Activated naive CD8-positive, alpha-beta T cell treated with anti-CD3 and anti-CD28 coated beads, Interleukin-2, amount 10 ng/mL, durations not matched to agents 7 days and 5 days (primary cell): Measurements from ENCODE around the gene PAK6. TPM values are rescaled to one million over a fixed set of nuclear protein-coding genes. Genes with fewer than 3 reads are reported as not detected.

ENCODE experiments used
- ATAC-seq: fragments of 150-1000 bp; cut with Tn5 transposase; one replicate; pipeline ENCODE4 v1.10.0; 2021; ENCODE audit warnings: low read depth, moderate library complexity
- POLR2A ChIA-PET: fragments of 350-600 bp; sonication (Branson Sonifier 250); formaldehyde crosslinking; loops from one replicate; lab custom pipeline; 2021; ENCODE audit warnings: antibody characterized with exemption; lab: Charles Lee
- DNase-seq: peaks from one replicate; pipeline ENCODE4 v3.0.0; 2021
- H3K27ac Mint-ChIP-seq: one replicate; pipeline ENCODE4 v1.8.0; 2022; ENCODE audit warnings: mild to moderate bottlenecking, mixed read lengths
- H3K27me3 Mint-ChIP-seq: one replicate; pipeline ENCODE4 v1.8.0; 2022; ENCODE audit warnings: mild to moderate bottlenecking, moderate library complexity, mixed read lengths
- H3K36me3 Mint-ChIP-seq: one replicate; pipeline ENCODE4 v1.8.0; 2021; ENCODE audit warnings: mild to moderate bottlenecking, mixed read lengths
- H3K4me1 Mint-ChIP-seq: one replicate; pipeline ENCODE4 v1.8.0; 2021; ENCODE audit warnings: mixed read lengths
- H3K4me3 Mint-ChIP-seq: one replicate; pipeline ENCODE4 v1.8.0; 2022; ENCODE audit warnings: mild to moderate bottlenecking, moderate library complexity, mixed read lengths
- H3K9me3 Mint-ChIP-seq: one replicate; pipeline ENCODE4 v1.8.0; 2021; ENCODE audit warnings: mixed read lengths
- total RNA-seq, 2 experiments: library from RNA; stranded (reverse); gene quantifications; one replicate each; pipeline ENCODE4 v1.2.3, GENCODE V29; 2021

The PAK6 gene
- total RNA-seq, 2 experiments from 2014 or later: 0.91 to 1.3 TPM

DNA sequence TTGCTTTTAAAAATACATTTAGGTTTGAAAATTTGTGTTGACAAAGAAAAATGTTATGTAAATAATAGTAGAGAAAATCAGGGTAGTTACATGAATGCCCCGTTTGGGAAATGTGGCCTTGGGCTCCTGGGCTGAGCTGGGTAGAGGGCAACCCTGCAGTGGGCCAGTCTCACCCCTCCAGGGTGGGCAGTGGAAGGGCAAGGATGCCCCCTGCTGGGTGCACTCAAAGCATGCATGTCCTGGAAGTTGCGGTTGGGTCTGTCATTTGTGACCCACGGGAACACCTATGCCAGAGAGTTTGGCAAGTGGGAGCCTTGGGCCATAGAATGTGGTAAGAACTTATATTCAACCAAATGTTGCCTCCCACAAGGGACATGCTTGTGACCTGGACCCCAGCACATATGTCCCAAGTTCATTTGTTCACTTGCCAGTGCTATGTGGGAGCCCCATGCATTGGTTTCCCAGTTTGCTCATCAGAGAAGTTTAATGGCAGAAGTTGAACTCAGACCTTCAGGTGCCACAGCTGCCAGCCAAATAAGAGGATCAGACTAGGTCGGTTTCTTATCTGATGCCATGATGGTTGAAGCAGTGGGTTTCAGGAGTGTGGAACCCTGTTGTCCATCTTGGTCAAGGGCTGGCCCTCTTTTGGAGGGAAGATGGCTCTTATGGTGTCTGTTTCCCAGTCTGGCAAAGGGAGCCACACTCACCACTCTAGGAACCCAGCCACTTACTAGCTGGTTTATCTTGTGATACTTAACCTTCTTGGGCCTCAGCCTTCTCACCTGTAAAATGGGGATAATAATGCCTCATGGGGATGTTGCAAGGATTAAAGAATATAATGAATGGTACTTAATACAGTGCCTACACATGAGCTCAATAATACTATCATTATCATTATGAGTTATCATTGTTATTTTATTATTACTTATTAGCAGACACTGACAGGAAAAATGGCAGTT lies 71.4 kb downstream of the PAK6 start:
- Mint-ChIP-seq H3K27me3 (peaks cover 23% of the 10 kb centered on the region), H3K9me3 (no peaks in the 10 kb centered on the region), H3K4me3 (peak overlapping the region; percentile 98), H3K36me3 (peaks cover 4% of the 10 kb centered on the region), H3K27ac (peak overlapping the region; percentile 98), H3K4me1 (peaks cover 29% of the 10 kb centered on the region)
- ATAC-seq (no peak), DNase-seq (peak; percentile 77)
- POLR2A ChIA-PET: interaction anchor here (1.5 to 7.1 kb wide), 4 partner anchors 12 to 93 kb away, joined by 3 to 55 read pairs (median 38); partner anchors contain the start of genes ANKRD63 and INAFM2

DNA sequence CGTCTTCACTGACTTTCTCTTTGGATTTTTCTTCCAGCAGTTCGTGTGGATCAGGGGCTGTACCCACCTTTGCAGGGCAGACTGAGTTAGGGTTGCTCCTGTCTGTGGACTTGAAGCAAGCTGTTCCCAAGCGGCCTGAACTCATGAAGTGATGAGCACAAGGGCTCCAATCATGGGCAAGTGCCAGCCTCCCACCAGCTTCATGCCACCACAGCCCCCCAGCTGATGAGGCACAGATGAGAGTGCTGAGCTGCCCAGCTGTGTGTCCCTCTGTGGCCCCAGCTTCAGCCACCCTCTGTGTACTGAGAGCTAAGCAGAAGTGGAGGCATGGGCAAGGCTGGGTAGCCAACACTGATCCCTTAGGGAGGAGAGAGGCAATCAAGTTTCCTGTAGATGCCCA lies 72.1 kb downstream of the PAK6 start:
- no peak overlapping the region for H3K4me3 Mint-ChIP-seq
- H3K9me3 Mint-ChIP-seq: no peaks in the 10 kb centered on the region
- no peak for ATAC-seq
- DNase-seq: no peak
- H3K27ac Mint-ChIP-seq: no peak overlapping the region
- H3K36me3 Mint-ChIP-seq: peaks cover 4% of the 10 kb centered on the region
- POLR2A ChIA-PET: interaction anchor here (5.3 to 7.1 kb wide), 2 partner anchors 26 to 32 kb away, joined by 39 to 55 read pairs; partner anchors contain the start of gene ANKRD63
- peaks cover 31% of the 10 kb centered on the region for H3K27me3 Mint-ChIP-seq
- peaks cover 28% of the 10 kb centered on the region for H3K4me1 Mint-ChIP-seq

DNA sequence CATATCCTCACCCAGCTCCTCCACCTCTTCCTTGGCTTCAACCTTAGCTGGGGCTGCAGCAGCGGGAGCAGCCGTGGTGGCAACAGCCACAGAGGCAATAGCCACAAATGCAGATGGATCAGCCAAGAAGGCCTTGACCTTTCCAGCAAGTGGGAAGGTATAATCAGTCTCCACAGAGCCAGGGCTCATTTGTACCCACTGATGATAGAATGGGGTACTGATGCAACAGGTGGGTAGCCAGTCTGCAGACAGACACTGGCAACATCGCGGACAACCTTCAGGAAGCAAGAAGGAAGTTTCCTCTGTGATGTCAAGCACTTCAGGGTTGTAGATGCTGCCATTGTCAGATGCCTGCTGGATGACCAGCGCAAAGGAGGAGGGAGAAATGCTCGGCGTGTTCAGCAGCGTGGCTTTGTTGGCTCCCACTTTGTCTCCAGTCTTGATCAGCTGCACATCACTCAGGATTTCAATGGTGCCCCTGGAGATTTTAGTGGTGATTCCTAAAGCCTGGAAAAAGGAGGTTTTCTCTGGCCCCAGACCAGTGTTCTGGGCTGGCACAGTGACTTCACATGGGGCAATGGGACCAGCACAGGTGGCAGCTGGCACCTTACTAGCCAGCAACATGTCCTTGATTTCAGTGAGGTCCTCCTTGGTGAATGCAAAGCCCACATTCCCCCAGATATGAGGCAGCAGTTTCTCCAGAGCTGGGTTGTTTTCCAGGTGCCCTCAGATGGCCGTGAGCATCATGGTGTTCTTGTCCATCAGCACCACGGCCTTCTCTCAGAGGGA lies 73.7 kb downstream of the PAK6 start:
- DNase-seq: no peak
- POLR2A ChIA-PET: interaction anchor here (7.1 kb wide), 1 partner anchor 34 kb away, joined by 55 read pairs; no protein-coding TSS in a partner anchor
- H3K36me3 Mint-ChIP-seq: no peaks in the 10 kb centered on the region
- no peak for ATAC-seq
- no peaks in the 10 kb centered on the region for H3K9me3 Mint-ChIP-seq
- peaks cover 20% of the 10 kb centered on the region for H3K4me1 Mint-ChIP-seq
- no peak overlapping the region for H3K4me3 Mint-ChIP-seq
- H3K27me3 Mint-ChIP-seq: peaks cover 37% of the 10 kb centered on the region
- no peak overlapping the region for H3K27ac Mint-ChIP-seq

DNA sequence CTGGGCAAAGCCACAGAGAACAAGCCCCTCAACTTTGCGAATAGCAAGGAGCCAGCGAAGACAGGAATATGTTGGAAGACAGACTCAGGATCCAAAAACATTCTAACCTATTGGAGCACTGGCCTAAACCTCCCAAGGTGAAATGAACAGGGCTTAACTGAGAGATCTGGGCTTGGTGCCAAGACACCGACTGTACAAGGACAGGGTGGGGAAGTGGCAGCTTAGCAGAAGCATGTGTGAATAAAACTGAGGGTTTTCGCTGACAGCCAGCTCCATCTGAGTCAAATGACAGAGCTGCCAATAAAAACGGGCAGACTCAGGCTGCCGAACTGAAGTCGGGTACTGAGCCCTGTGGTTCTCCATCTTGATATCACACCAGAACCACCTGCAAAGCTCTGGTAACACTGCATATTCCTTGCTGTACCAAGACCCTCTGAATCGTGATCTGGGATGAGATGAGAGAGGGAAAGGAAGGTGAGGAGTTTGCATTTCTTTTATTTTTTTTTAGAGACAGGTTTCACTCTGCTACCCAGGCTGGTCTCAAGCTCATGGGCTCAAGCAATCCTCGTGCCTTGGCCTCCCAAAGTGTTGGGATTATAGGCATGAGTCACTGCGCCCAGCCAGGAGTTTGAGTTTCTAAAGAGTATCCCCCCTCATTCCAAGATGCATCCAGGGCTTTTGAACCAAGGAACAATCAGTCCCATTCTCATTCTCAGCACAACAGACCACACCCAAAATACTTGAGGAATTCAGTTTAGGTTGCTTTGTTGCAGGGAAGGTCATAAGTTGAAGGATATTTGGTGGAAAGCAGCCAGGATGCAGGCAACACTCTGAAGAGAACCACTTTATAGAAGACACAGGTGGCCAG lies 74.9 kb downstream of the PAK6 start:
- H3K27ac Mint-ChIP-seq: no peak overlapping the region
- POLR2A ChIA-PET: interaction anchor here (7.1 kb wide), 1 partner anchor 35 kb away, joined by 55 read pairs; no protein-coding TSS in a partner anchor
- no peaks in the 10 kb centered on the region for H3K36me3 Mint-ChIP-seq
- H3K4me1 Mint-ChIP-seq: peaks cover 20% of the 10 kb centered on the region
- no peaks in the 10 kb centered on the region for H3K9me3 Mint-ChIP-seq
- H3K4me3 Mint-ChIP-seq: no peak overlapping the region
- H3K27me3 Mint-ChIP-seq: peaks cover 43% of the 10 kb centered on the region
- no peak for DNase-seq
- ATAC-seq: no peak

DNA sequence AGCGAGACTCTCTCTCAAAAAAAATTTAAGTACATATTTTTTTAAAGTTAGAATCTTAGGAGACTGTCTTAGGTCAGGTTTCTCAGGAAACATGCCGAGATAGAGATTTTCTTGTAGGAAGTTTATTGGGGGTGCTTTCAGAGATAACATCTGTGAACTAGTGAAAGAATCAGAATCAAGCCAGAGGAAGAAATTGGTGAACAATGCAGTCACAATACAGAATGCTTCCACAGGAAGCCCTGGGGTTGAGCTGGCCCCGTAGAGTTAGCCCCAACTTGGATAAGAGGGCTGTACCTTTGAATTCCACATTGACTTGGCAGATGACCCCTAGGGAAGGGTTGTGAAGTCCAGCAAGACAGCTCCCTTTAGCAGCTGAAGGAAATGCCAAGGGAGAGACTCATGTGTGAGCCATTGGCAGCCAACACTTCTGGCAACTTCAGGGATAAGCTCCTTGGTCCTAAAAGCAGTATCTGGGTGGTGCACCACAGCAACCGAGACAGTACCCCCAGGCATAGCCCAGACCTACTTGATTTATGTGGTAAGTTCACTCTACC lies 75.9 kb downstream of the PAK6 start:
- no peak overlapping the region for H3K27ac Mint-ChIP-seq
- DNase-seq: no peak
- peaks cover 9% of the 10 kb centered on the region for H3K4me1 Mint-ChIP-seq
- no peak for ATAC-seq
- no peaks in the 10 kb centered on the region for H3K9me3 Mint-ChIP-seq
- POLR2A ChIA-PET: interaction anchor here (0.6 kb wide), 2 partner anchors 32 to 48 kb away, joined by 3 to 4 read pairs; no protein-coding TSS in a partner anchor
- no peak overlapping the region for H3K4me3 Mint-ChIP-seq
- no peaks in the 10 kb centered on the region for H3K36me3 Mint-ChIP-seq
- H3K27me3 Mint-ChIP-seq: peaks cover 49% of the 10 kb centered on the region

DNA sequence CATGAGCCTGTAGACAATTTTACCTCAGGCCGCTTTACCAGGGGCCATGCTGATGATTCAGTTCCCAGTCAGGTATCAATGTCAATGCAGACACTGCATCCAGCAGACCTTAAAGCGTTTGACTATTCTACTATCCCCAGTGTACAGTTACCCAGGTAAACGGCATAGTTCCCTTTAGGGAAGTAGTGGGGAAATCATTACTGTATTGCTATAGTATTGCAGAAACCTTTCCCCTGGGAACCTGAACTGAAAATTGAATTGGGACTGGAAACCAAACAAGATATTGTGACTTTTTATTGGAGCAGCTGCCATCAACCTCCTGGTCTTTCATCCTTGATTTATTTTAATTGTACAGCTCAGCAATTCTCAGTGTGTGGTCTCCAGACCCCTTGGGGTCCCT lies 78.1 kb downstream of the PAK6 start:
- POLR2A ChIA-PET: no interaction called here
- DNase-seq (no peak), ATAC-seq (no peak)
- Mint-ChIP-seq H3K36me3 (no peaks in the 10 kb centered on the region), H3K27ac (no peak overlapping the region), H3K4me3 (no peak overlapping the region), H3K27me3 (peaks cover 45% of the 10 kb centered on the region), H3K4me1 (peaks cover 14% of the 10 kb centered on the region), H3K9me3 (no peaks in the 10 kb centered on the region)

DNA sequence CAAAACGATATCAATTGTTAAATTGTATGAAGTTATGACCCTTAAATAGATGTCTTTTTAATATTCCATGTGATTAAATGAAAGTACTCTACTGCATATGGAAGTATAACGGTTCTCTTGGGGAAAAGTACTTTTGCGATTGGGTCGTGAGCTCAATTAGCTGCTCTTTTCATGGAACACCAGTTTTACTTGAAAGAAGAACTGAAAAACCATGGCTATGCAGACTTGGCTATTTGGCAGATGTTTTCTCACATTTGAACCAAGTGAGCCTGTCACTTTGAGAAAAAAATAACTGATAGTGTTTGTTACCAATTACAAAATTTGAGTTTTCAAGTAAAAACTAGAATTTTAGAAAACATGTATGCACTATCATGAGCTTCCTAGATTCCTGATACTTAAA lies 78.7 kb downstream of the PAK6 start:
- H3K9me3 Mint-ChIP-seq: no peaks in the 10 kb centered on the region
- H3K4me1 Mint-ChIP-seq: peaks cover 19% of the 10 kb centered on the region
- peaks cover 43% of the 10 kb centered on the region for H3K27me3 Mint-ChIP-seq
- H3K36me3 Mint-ChIP-seq: no peaks in the 10 kb centered on the region
- DNase-seq (no peak), ATAC-seq (no peak)
- POLR2A ChIA-PET: no interaction called here
- H3K27ac Mint-ChIP-seq: no peak overlapping the region
- H3K4me3 Mint-ChIP-seq: no peak overlapping the region

DNA sequence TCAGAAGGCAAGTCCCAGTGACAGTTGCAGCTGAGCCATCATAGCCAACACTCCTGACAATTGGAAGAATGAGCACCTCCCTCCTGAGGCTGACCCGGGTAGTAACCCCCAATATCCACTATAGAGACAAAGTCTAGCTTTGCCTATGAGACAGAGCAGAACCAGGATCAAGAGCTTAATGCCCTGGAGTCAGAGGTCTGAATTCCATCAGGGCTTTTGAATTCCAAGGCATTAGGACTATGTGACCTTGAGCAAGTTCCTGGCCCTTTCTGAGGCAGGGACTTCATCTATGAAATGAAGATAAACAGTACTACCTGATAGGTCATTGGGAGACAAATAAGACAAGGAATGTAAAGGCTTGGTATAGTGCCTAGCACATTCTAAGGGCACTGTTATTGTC lies 81.5 kb downstream of the PAK6 start:
- Mint-ChIP-seq H3K36me3 (no peaks in the 10 kb centered on the region), H3K27me3 (peaks cover 33% of the 10 kb centered on the region), H3K9me3 (no peaks in the 10 kb centered on the region), H3K4me1 (peaks cover 22% of the 10 kb centered on the region), H3K27ac (no peak overlapping the region), H3K4me3 (no peak overlapping the region)
- ATAC-seq (no peak), DNase-seq (no peak)
- POLR2A ChIA-PET: interaction anchor here (2.6 to 4.4 kb wide), 2 partner anchors 12 to 17 kb away, joined by 6 to 38 read pairs; partner anchors contain the start of gene PLCB2

DNA sequence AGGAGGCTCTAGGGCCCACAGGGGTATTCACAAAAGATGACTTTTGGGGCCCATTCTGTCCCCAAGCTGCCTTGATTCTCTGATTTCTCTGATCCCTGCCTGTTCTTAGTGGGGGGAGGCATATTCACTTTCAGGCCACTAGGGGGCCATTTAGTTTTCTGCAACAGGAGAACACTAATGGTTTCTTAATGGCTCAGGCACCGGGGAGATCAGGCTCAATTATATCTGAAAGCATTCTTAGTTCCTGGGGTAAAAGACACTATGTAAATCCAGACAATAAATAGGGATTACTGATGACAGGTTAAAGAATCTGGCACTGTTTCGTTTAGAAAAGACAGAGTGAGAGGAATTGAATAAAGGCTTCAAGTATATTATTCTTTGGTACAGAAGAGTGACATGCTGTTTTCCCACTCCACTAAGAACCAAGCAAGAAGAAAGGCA lies 82.1 kb downstream of the PAK6 start:
- Mint-ChIP-seq H3K4me3 (no peak overlapping the region), H3K4me1 (peaks cover 26% of the 10 kb centered on the region), H3K27ac (no peak overlapping the region), H3K27me3 (peaks cover 28% of the 10 kb centered on the region), H3K9me3 (no peaks in the 10 kb centered on the region), H3K36me3 (peaks cover 3% of the 10 kb centered on the region)
- DNase-seq (no peak), ATAC-seq (peak; percentile 18)
- POLR2A ChIA-PET: interaction anchor here (2.6 to 4.4 kb wide), 2 partner anchors 13 to 17 kb away, joined by 6 to 38 read pairs; partner anchors contain the start of gene PLCB2

DNA sequence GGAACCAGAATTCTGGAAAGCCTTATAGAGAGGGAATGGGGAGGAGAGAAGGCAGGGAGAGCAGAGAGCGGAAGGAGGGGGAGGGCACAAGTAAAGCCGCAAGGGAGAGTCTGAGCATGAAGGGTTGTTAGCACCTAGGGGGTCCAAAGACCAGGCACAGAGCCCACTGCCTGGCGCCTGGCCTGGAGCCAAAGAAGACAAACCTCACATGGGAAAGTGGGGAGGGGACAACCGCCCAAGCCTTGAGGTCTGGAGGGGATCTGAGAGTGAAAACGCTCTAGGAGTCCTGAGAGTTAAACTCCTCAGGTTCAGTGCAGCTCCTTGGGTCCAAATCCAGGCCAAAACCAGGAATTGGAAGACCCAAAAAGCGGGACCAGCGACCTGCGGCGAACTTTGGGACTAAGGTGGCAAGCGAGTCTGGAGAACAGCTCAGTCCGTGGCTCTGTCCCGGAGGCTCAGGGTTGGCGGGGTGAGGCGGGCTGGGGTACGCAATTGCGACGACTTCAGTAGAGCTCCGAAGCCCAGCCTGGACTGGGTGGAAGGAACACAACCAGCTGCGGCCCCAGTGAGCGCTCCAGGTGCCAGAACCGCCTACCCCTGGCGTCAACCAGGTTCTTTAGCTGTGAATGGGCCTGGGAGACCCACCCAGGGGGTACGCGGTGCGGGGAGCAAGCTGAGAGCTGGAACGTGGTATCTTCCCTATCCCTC lies 83.8 kb downstream of the PAK6 start:
- no peak overlapping the region for H3K27ac Mint-ChIP-seq
- POLR2A ChIA-PET: interaction anchor here (0.5 to 4.4 kb wide), 9 partner anchors 11 to 511 kb away, joined by 3 to 38 read pairs (median 3); partner anchors contain the start of genes BAHD1 and PLCB2

DNA sequence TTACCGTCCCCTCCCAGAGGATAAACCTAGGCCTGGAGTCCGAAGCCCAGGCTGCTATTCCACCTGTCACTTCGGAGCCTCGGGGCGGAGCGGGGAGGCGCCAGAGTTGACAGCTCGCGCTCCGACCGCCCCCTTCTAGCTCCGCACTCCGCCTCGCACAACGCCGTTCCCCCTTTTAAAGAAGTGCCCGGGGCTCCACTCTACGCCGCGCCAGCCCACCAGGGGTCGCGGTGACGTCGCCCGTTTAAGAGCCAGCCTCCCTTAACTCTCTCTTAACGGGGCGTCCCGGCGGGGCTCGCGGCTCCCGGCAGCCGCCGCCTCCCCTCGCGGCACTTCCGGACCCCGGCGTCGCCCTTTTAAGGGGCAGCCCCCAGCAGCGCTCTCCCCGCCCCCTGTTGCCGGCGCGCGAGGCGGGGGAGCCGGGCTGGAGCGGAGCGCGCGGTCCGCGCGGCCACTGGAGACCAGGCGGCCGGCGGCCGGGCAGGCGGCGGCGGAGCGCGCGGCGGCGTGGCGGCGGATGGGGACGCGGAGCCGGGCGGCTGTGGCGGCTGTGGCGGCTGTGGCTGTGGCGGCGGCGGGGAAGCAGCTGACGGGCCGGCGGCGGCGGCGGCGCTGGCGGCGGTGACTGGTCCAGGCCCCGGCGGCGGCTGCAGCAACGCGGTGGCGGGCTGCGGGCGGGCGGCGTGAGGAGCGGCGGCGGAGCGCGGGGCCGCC lies 84.5 kb downstream of the PAK6 start, which contains the start of gene INAFM2:
INAFM2 (plus strand) TSS at position 454 of the 714 bp plus-strand sequence. CDS start 364 bp downstream, outside the sequence.
- peak; percentile 93 for DNase-seq
- peak; percentile 96 for ATAC-seq
- peaks cover 7% of the 10 kb centered on the region for H3K36me3 Mint-ChIP-seq
- POLR2A ChIA-PET: interaction anchor here (0.6 to 4.4 kb wide), 7 partner anchors 11 to 246 kb away, joined by 3 to 38 read pairs (median 4); partner anchors contain the start of genes BAHD1 and PLCB2
- H3K27ac Mint-ChIP-seq: no peak within 1 kb of the TSS
- peaks cover 15% of the 10 kb centered on the region for H3K27me3 Mint-ChIP-seq
- H3K4me1 Mint-ChIP-seq: peaks cover 29% of the 10 kb centered on the region
- peak within 1 kb of the TSS; percentile 81 for H3K4me3 Mint-ChIP-seq
- no peaks in the 10 kb centered on the region for H3K9me3 Mint-ChIP-seq

More for the DNA sequence above, 83.8 kb downstream of the PAK6 start:
- DNase-seq (no peak), ATAC-seq (no peak)
- Mint-ChIP-seq H3K9me3 (no peaks in the 10 kb centered on the region), H3K27me3 (peaks cover 20% of the 10 kb centered on the region), H3K36me3 (peaks cover 7% of the 10 kb centered on the region), H3K4me3 (peak overlapping the region; percentile 81), H3K4me1 (peaks cover 29% of the 10 kb centered on the region)
